Upper lobe of left lung (tissue), 6 donors: ENCODE data around the gene DOK7. TPM values are rescaled to one million over a fixed set of nuclear protein-coding genes. Genes with fewer than 3 reads are reported as not detected.
A peak's percentile ranks its signal among the peaks of the same experiment; 100 is the strongest.

Experiments used
- ATAC-seq, 2 donors: fragments of 200-7000 bp; cut with Tn5 transposase; one replicate each; pipeline ENCODE4 v1.9.1; 2022; ENCODE audit warnings: mild to moderate bottlenecking in 2 of 2, moderate library complexity in 2 of 2; ENCODE audit not compliant: low FRiP score in 2 of 2
- DNase-seq, 2 donors: peaks; one replicate each; pipeline ENCODE4 v3.0.0-alpha.2; 2019 to 2020
- H3K27ac ChIP-seq, 4 donors: fragments of 200-600 bp; sonication (generic); one replicate each; pipeline ENCODE4 v1.5.1; 2016 to 2019
- H3K27me3 ChIP-seq, 4 donors: fragments of 200-600 bp; sonication (generic); one replicate each; pipeline ENCODE4 v1.5.1; 2017 to 2019
- H3K36me3 ChIP-seq, 4 donors: fragments of 200-600 bp; sonication (generic); one replicate each; pipeline ENCODE4 v1.5.1; 2016 to 2019
- H3K4me1 ChIP-seq, 4 donors: fragments of 200-600 bp; sonication (generic); one replicate each; pipeline ENCODE4 v1.5.1; 2018 to 2019
- H3K4me3 ChIP-seq, 4 donors: fragments of 200-600 bp; sonication (generic); one replicate each; pipeline ENCODE4 v1.5.1; 2017 to 2019; ENCODE audit warnings: mild to moderate bottlenecking in 2 of 4, moderate library complexity in 1 of 4
- H3K9me3 ChIP-seq, 4 donors: fragments of 200-600 bp; sonication (generic); one replicate each; pipeline ENCODE4 v1.5.1; 2018 to 2019
- EP300 ChIP-seq, 4 donors: sonication (generic); formaldehyde crosslinking; IDR thresholded peaks; one replicate each; pipeline ENCODE4 v1.5.1; 2017; ENCODE audit warnings: antibody characterized with exemption in 4 of 4, control low read depth in 2 of 4
- POLR2A ChIP-seq, 4 donors: fragments of 450-650 bp; IDR thresholded peaks; one replicate each; pipeline ENCODE4 v1.5.1; 2016 to 2017; ENCODE audit warnings: antibody characterized with exemption in 4 of 4, mild to moderate bottlenecking in 2 of 4
- POLR2AphosphoS5 ChIP-seq, 2 donors: sonication (generic); formaldehyde crosslinking; IDR thresholded peaks; one replicate each; pipeline ENCODE4 v1.5.1; 2017; ENCODE audit warnings: antibody characterized with exemption in 2 of 2
- WGBS, 2 donors: methylation state at CpG; one replicate each; pipeline ENCODE4 v1.1.5; 2017 to 2018; 5-methylcytosine and 5-hydroxymethylcytosine counted together
- total RNA-seq, 6 donors: library from RNA; depleted of rRNA in 4 of 6; stranded (reverse); fragments of >200 nt in 4 of 6; gene quantifications; one replicate each; pipeline versions ENCODE4 v1.1.0 to v1.2.1, GENCODE V29; 2016 to 2021
- TF ChIP-seq, protein P1 (sequence below), 6 experiments: fragments of 450-650 bp in 4 of 6; fragments of 200-600 bp in 2 of 6; sonication (generic) in 2 of 6; IDR thresholded peaks; one replicate each; pipeline ENCODE4 v1.5.1; 2016 to 2019; ENCODE audit warnings: antibody characterized with exemption in 6 of 6
- donor health status: DM: no; HTN: no; CAD: no; lungs with moderate emphysema.
- donor health status: DM: no; HTN: yes; CAD: no; lungs with severe emphysema.

DOK7 gene
- total RNA-seq, 6 donors from 2014 or later, result 2.1 to 16.0 (median 4.0) TPM

DNA sequence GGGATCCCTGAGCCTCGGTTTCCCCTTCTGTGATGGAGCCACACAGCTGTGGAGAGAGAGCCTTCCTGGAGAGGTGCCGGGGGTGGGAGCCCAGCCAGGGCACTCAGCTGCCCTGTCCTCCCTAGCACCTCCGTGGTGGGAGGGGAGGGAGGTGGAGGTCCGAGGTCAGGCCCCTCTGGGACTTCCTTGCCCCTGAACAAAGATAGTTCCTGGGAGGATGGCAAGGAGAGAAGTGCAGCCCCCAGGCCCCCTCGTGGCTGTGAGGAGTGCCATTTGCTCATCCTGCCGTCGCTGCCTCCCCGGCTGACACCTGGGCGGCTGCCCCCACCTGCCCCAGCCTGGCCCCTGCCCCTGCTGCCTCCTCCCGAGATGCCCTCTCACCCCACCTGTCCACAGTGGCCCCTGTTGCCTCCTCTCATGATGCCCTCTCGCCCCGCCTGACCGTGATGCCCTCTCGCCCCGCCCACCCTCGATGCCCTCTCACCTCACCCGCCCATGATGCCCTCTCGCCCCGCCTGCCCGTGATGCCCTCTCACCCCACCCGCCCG is 12.7 kb downstream of the DOK7 start:
- no peak for TF ChIP-seq POLR2AphosphoS5 (IDR thresholded peaks at IDR 0.05)
- TF ChIP-seq EP300 (IDR thresholded peaks at IDR 0.05), result no peak
- no peak for TF ChIP-seq POLR2A (IDR thresholded peaks at IDR 0.05)
- TF ChIP-seq, protein P1, sequence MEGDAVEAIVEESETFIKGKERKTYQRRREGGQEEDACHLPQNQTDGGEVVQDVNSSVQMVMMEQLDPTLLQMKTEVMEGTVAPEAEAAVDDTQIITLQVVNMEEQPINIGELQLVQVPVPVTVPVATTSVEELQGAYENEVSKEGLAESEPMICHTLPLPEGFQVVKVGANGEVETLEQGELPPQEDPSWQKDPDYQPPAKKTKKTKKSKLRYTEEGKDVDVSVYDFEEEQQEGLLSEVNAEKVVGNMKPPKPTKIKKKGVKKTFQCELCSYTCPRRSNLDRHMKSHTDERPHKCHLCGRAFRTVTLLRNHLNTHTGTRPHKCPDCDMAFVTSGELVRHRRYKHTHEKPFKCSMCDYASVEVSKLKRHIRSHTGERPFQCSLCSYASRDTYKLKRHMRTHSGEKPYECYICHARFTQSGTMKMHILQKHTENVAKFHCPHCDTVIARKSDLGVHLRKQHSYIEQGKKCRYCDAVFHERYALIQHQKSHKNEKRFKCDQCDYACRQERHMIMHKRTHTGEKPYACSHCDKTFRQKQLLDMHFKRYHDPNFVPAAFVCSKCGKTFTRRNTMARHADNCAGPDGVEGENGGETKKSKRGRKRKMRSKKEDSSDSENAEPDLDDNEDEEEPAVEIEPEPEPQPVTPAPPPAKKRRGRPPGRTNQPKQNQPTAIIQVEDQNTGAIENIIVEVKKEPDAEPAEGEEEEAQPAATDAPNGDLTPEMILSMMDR (IDR thresholded peaks at IDR 0.05), result no peak

DNA sequence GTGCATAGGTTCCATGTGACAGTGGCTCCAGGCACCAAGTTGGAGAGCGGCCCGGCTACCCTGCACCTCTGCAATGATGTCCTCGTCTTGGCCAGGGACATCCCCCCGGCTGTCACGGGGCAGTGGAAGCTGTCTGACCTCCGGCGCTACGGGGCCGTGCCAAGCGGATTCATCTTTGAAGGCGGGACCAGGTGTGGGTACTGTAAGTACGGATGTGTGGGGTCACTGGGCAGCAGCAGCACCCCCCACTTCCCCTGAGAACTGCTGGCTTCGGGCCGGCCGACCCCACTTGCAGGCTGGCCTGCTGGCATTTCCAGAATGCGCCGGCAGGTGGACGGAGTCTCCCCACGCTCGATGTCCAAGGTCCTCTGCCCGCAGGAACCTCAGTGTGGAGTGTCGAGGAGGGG is 13.2 kb downstream of the DOK7 start:
- ATAC-seq, result no peak
- H3K4me1 ChIP-seq, result peaks cover 0 to 8% (median 4%) of the 10 kb centered on the region in 4 donors
- H3K4me3 ChIP-seq, result no peak overlapping the region
- H3K27me3 ChIP-seq, result no peaks in the 10 kb centered on the region
- TF ChIP-seq, protein P1 (IDR thresholded peaks at IDR 0.05), result no peak
- TF ChIP-seq POLR2A (IDR thresholded peaks at IDR 0.05) (no peak), EP300 (IDR thresholded peaks at IDR 0.05) (no peak), POLR2AphosphoS5 (IDR thresholded peaks at IDR 0.05) (no peak)
- H3K9me3 ChIP-seq, result no peaks in the 10 kb centered on the region
- H3K27ac ChIP-seq, result no peak overlapping the region
- H3K36me3 ChIP-seq, result no peaks in the 10 kb centered on the region
- WGBS, 2 donors, result 75 to 88% methylated on average over 9 to 16 of the region's 22 CpGs
- DNase-seq, result peak in 1 of 2 donors; percentile 81

More for the DNA sequence above, 12.7 kb downstream of the DOK7 start:
- Histone ChIP-seq H3K36me3 (no peaks in the 10 kb centered on the region), H3K9me3 (no peaks in the 10 kb centered on the region), H3K4me1 (peaks cover 0 to 5% (median 3%) of the 10 kb centered on the region in 4 donors), H3K4me3 (no peak overlapping the region), H3K27me3 (no peaks in the 10 kb centered on the region), H3K27ac (no peak overlapping the region)
- ATAC-seq (no peak), DNase-seq (peak in 1 of 2 donors; percentile 54)
- WGBS, 2 donors, result 73 to 83% methylated on average over 15 to 16 of the region's 22 CpGs

DNA sequence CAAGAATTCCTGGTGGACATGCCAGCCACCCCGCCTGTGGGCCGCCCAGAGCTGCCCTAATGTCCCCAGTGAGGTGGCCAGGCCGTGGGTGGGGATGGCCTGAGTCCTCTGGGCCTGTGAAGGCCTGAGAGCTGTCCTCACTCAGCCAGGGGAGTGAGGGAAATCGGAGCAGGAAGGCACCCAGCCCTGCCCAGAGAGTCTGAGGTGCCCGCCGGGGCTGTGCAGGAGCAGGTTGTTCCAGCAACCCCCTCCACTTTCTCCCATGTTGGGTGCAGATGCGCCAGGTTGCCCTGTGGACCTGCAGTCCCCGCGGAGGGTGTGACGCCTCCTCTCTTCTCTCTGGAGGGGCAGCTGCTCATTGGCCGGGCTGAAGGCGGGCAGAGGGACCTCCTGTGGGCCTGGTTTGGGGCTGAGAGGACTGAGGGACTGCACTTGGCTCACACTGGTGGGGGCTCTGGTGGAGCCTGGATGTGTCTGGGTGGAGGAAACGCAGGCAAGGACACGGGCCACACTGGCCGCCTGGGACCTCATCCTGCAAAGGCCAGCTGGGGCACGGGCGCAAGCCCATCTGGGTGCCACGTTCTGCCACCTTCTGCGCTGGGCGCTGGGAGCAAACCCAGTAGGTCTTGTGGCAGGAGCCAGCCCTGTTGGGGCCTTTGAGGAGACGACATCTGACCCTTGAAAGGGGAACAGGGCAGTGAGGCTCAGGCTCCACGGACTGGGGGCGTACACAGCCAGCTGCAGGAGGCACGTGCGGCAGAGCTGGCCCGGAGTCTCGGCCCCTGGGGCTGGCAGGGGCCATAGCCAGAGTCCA is 14.0 kb downstream of the DOK7 start:
- Histone ChIP-seq H3K36me3 (no peaks in the 10 kb centered on the region), H3K4me1 (peaks cover 0 to 8% (median 4%) of the 10 kb centered on the region in 4 donors), H3K27ac (no peak overlapping the region), H3K4me3 (no peak overlapping the region), H3K27me3 (no peaks in the 10 kb centered on the region), H3K9me3 (no peaks in the 10 kb centered on the region)
- TF ChIP-seq, protein P1 (IDR thresholded peaks at IDR 0.05), result no peak
- TF ChIP-seq EP300 (IDR thresholded peaks at IDR 0.05), result no peak
- no peak for TF ChIP-seq POLR2A (IDR thresholded peaks at IDR 0.05)
- no peak for TF ChIP-seq POLR2AphosphoS5 (IDR thresholded peaks at IDR 0.05)
- WGBS, 2 donors, result 86 to 94% methylated on average over 20 to 26 of the region's 27 CpGs
- ATAC-seq (no peak), DNase-seq (peak in 1 of 2 donors; percentile 69)

DNA sequence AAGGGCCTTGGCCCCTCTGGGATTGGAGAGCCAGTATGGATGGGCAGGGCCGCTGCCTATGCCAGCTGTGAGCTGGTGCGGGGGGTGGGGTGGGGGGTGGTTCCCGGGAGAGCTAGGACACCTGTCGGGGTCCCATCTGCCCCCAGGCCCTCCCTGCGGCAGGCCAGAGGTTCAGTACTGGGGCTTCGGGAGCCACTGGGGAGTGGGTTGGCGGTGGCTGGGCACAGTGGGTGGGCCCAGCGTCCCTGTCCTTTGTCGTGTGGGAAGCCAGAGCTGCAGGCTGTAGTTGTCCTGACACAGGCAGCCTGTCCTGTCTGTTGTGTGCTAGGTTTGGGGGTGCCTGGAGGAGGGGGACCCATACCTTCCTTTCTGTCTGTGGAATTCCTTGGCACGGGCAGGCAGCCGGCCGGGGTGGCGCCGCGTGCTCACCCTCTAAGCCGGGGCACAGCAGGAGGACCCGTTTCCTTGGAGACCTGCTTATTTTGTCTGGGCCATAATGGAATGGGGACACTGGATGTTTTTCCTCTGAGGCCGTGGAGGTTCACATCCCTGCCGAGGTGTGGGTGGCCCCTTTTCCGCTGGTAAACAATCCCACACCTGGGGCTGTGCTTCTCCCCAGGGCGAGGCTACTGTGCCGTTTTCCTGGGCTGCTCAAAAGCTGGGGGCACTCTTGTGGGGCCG is 14.8 kb downstream of the DOK7 start:
- TF ChIP-seq POLR2A (IDR thresholded peaks at IDR 0.05) (no peak), POLR2AphosphoS5 (IDR thresholded peaks at IDR 0.05) (no peak), EP300 (IDR thresholded peaks at IDR 0.05) (no peak)
- TF ChIP-seq, protein P1 (IDR thresholded peaks at IDR 0.05), result no peak
- Histone ChIP-seq H3K4me3 (no peak overlapping the region), H3K27me3 (no peaks in the 10 kb centered on the region), H3K36me3 (no peaks in the 10 kb centered on the region), H3K9me3 (no peaks in the 10 kb centered on the region), H3K4me1 (peaks cover 0 to 8% (median 4%) of the 10 kb centered on the region in 4 donors), H3K27ac (no peak overlapping the region)
- WGBS, 2 donors, result 76 to 100% methylated on average over 1 to 21 of the region's 23 CpGs
- ATAC-seq (no peak), DNase-seq (peak in 1 of 2 donors; percentile 75)
